T-helper 1 cell treated with Interleukin-12 subunit alpha and Interleukin-12 subunit beta and Interleukin-4 antibody, amounts not matched to agents 30 ng/mL and 1 ng/mL, for 36 hours (primary cell): ENCODE data around the gene SLC38A3. TPM values are rescaled to one million over a fixed set of nuclear protein-coding genes. Genes with fewer than 3 reads are reported as not detected.

Experiments
- intact Hi-C: fragments of 100-400 bp; cut with micrococcal nuclease; formaldehyde crosslinking; loops from one replicate; pipeline ENCODE4 v1.15.1; 2024
- total RNA-seq: library from RNA; stranded (reverse); gene quantifications from 2 replicates; pipeline ENCODE4 v1.2.3, GENCODE V29; 2022

The SLC38A3 gene
- total RNA-seq, 1 donor from 2014 or later, result not detected

DNA sequence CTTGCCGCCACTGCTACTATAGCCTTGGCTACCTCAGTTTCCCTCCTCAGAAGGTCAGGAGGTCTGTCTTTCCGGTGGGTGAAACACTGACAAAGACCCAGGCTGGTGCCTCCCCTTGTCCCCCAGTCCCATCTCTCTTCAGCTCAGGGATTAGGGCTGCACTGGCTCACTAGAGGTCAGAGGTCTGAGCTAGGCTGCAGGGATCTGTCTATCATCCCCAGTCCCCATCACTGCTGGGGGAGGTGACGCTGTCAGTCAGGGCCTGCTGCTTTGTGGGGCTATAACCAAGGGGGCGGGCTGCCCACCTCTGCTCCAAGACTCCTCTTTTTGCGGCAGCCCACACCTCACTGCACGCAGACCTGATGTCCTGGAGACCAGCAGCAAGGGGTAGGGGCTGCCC lies 36.3 kb upstream of the SLC38A3 start:
- intact Hi-C loops, result no loop called here

DNA sequence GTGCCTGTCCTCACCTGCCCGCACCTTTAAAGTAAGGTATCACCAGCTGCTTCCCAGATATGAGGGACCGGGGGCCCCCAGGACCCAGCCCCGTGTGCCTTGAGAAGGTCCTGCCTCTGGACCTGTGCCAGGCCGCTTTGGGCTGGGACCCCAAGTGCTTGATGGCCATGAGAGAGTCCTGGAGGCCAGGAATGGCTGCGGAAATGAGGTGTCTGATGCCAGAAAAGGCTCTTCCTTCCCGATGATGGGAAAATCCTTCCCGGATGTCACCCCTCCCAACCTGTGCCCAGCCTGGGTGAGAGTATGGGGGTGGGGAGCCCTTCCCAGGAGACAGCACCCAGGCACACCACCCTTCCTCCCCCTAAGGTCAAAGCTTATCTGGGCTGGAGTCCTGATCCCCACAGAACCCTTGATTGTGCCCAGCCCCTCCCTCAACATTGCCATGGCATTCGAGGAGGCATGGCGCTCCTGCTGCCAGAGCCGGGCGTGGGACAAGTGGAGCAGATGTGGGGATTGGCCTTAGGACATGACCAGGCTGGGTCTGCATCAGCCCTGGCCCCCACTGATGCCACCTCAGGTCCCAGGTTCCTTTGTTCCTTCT lies 35.7 kb upstream of the SLC38A3 start:
- intact Hi-C loops, result no loop called here

DNA sequence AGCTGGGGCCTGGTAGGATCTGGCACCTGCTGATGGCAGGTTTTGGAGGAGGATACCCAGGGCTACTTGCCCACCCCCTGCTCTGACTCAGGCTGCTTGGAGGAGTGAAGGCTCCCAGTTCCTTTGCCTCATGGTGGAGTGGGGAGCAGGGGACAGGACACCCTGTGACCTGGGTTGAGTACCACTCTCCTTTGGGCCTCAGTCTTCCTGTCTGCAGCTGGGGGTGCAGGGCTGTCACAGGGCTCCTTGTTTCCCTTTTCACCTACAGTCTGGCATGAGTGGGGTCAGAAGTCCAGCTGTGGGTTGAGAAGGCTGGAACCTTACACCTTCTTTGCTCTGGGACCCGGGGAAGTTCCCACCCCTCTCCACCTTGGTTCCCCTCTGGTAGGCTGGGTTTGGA lies 35.2 kb upstream of the SLC38A3 start:
- intact Hi-C loops, result no loop called here

DNA sequence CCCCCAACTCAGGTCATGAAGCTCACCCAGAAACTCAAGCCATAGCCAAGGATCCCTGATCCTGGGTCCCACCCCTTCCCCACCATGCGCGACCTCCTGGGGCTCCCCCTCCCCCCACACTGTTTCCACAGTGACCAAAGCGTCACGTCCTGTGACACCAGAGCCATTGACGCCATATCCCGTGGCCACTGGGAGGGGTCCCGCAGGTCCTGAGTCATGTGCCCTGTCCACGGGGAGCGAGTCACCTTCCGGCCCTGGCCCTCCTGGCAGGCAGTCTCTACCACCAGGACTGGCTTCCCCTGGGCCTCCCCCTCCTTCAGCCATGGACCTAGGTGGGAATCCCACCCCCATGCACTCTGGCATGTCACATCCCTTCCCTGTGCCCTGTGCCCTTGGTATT lies 34.4 kb upstream of the SLC38A3 start:
- intact Hi-C loops, result no loop called here

DNA sequence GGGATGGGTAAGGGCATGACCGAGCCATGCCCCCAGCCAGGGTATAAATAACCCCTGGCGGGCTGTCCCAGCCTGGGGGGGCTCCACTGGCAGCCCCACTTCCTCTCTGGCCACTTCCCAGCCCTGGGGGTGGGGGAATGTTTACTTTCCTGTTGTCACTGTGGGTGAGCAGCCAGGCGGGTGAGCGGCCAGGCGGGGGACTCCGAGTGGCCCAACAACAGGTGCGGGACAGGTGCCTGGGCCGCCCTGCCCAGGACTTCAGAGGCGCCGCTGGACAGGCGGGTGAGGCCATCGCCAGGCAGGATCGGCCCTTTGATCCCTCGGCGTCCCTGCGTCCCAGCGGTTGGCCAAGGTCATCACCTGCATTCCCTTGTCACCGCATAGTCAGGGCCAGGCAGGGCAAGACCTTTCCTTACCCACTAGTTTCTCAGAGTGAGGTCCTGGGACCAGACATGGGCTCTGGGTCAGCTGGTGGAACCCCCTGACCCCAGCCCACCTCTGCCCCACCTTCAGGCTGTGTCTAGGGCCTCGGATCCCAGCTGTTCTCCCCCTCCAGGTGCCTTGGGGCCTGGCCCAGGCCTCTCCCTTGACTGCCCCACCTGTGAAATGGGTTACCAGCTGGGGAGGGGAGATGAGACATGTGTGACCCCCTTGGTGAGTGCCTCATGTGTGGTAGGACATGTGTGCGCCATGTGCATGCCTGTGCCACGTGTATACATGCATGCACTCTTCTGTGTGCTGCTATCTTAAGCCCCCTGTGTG lies 33.4 kb upstream of the SLC38A3 start:
- intact Hi-C loops, result no loop called here

DNA sequence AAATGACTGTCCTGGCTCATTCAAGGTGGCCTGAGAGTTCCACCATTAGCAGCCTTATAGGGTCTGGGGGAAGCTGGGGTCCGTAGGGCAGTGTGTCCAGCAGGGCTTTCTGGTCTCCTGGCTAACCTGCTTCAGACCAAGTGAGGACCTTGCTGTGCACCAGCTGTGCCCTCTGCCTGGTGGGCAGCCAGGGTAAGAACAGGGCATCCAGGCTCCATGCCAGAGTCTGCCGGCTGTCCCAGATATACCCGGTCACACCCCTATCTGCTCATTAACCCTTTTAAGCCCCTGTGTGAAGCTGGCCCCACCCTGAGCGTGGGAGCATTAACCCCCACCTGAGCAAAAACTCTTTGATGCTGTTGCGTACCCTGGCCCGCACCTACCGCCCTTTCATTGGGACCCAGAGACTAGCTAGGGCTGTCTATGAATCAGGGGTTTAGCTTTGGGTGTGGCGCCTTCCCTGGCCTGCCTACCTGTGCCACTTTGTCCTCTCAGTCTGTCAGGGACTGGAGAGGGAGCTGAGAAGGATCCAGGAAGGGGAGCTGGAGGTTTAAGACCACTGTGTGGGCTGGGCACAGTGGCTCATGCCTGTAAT lies 32.3 kb upstream of the SLC38A3 start:
- intact Hi-C loops, result no loop called here

DNA sequence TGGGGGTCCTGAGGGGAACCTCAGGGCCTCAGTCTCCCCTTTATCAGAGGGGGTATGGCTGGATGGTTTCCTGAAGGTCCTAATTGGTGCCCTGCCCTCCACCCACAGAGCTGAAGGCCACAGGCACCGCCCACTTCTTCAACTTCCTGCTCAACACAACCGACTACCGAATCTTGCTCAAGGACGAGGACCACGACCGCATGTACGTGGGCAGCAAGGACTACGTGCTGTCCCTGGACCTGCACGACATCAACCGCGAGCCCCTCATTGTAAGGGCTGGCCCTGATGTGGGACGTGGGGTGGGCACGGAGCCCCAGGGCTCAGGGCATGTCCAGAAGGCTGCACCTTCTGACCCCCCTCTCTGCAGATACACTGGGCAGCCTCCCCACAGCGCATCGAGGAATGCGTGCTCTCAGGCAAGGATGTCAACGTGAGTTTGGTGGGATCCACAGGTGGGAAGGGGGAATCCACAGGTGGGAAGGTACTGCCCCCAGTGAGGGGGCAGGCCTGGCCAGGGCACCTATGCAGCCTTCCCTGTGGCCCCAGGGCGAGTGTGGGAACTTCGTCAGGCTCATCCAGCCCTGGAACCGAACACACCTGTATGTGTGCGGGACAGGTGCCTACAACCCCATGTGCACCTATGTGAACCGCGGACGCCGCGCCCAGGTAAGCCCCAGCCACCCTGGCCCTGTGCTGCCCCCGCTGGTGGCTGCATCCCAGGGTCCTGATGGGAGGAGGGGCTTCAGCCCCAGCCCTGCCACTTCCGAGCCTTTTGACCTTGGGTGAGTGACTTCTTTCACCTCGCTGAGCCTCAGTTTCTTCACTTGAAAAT lies 31.2 kb upstream of the SLC38A3 start:
- intact Hi-C loops, result no loop called here

DNA sequence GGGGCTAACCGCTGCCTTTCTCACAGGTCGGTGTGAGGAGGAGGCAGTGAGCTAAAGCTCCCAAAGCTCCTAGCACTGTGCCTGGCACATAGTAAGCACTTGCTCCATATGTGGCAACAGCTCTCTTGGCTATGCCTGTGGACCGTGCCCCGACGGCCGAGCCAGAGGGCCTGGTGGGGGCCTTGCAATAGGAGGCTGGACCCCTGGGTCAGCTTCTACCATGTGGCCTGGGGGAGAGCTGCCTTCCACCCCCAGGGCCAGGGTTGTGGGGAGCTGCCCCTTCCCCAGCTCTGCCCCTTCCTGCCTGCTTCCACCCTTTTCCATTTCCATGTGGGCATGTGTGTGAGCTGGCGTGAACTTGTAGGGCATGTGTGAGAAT lies 30.6 kb upstream of the SLC38A3 start:
- intact Hi-C loops, result no loop called here

DNA sequence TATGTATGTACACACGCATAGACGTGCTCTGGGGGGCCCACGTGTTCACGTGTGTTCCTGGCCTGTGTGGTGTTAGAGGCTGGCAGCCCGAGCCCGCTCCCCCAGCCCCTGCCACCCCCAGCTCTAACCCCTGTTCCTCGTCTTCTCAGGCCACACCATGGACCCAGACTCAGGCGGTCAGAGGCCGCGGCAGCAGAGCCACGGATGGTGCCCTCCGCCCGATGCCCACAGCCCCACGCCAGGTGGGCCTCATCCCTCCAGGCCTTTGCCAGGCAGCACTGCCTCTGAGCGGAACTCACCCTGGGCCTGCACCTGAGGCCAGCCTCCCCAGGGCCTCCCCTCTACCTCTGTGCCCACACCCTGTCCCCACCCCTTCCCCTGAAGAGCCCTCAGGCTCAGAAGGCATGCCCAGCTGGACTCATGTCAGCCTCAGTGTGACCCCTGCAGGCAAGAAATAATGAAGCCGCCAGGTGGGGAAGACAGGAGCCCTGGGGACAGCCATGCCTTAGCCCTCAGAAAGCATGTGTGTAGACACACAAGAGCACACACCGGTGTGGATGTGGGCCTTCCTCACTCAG lies 30.0 kb upstream of the SLC38A3 start:
- intact Hi-C loops, result no loop called here

DNA sequence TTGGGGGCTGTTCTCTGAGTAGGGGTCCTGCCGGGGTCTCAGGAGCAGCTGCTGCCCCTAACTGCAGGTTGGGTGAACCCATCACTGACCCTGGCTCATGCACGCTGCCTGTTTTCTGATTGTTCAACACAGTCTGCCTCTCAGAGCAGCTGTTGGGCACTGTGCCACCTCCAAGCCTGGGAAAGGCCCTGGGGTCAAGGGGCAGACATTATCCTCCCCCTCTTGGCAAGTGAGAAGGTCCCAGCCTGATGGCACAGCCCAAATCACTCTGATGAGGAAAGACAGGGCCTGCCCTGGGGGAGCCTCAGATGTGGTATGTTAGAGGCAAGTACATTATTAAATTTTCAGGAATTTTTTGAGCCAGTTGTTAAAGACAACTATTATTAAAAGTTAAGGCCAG lies 27.7 kb upstream of the SLC38A3 start:
- intact Hi-C loops, result no loop called here

DNA sequence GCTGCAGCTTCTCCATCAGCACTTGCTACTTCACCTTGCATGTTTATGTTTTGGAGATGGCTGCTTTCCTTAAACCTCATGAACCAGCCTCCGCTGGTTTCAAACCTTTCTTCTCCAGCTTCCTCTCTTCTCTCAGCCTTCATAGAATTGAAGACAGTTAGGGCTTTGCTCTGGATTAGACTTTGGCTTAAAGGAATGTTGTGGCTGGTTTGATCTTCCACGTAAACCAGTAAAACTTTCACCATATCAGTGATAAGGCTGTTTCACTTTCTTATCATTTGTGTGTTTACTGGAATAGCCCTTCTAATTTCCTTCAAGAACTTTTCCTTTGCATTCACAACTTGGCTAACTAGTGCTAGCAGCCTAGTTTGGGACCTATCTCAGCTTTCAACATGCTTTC lies 25.4 kb upstream of the SLC38A3 start:
- intact Hi-C loops, result no loop called here

DNA sequence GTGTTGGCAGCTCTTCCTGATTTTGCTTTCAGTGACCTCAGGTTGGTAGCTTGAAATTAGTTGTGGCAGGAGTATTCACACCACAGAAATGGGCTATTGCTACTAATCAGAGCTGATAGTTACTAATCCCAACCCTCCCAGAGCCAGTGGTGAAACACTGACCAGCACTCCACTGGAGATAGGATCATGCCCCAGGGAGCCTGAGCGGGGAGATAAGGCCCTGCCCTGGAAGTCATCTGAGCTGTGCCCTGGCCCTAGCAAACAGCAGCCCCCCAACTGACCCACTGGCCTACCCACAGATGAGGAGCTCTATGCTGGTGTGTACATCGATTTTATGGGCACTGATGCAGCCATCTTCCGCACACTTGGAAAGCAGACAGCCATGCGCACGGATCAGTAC lies 23.1 kb upstream of the SLC38A3 start:
- intact Hi-C loops, result no loop called here

DNA sequence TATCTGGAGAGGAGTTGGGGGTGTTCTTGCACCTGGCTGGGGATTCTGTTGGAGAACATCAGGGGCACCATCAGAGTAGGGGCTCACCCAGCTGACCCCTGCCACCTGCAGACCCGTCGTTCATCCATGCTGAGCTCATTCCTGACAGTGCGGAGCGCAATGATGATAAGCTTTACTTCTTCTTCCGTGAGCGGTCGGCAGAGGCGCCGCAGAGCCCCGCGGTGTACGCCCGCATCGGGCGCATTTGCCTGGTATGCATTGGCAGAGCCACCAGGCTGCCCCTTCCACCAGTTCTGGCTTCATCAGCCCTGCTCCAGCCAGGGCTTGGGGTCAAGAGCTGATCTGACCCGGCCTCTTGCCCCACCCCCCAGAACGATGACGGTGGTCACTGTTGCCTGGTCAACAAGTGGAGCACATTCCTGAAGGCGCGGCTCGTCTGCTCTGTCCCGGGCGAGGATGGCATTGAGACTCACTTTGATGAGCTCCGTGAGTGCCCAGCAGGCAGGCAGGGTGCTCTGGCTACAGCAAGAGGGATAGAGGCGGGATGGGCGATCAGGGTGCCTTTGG lies 22.5 kb upstream of the SLC38A3 start:
- intact Hi-C loops, result no loop called here

DNA sequence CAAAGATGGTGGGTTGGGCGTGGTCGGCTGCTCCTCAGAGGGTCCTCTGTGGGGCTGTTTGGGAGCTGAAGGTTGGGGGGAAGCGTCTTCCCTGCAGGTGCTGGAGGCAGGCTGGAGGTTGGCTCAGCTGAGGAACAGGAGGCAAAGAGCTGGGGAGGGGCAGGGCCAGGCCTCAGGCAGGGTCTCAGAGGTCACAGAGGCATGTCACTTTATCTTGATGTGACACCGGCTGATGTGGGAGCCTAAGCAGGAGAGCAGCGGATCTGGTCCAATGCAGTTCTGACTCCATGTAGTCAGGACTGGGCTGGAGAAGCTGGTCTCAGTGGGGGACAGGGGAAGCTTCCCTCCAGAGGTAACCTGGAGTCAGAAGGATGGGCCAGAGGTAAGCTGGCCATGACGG lies 21.3 kb upstream of the SLC38A3 start:
- intact Hi-C loops, result no loop called here

DNA sequence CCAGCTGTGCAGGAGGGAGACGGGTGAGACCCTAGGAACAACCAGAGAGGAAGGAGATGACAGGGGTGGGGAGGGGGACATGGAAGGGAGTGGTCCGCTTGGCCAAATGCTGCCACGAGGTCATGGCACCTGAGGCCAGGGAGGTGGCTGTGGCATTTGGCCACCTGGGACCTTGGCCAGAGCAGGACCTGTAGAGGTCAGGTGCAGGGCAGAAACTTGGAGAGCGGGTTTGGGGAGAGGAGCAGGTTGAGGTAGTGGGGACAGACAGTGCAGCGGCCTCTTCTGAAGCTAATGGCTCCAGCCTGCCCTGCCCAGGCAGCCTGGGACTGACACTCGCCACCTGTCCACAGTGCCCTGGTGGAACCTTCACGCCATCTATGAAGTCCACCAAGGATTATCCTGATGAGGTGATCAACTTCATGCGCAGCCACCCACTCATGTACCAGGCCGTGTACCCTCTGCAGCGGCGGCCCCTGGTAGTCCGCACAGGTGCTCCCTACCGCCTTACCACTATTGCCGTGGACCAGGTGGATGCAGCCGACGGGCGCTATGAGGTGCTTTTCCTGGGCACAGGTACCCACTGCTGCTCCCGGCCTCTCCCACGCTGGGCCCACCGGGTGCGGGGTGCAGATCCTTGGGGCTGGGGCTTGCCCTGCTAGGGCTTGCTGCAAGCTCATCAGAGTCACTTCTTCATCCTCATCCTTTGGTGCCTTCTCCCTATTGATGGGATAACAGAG lies 20.7 kb upstream of the SLC38A3 start:
- intact Hi-C loops, result no loop called here

DNA sequence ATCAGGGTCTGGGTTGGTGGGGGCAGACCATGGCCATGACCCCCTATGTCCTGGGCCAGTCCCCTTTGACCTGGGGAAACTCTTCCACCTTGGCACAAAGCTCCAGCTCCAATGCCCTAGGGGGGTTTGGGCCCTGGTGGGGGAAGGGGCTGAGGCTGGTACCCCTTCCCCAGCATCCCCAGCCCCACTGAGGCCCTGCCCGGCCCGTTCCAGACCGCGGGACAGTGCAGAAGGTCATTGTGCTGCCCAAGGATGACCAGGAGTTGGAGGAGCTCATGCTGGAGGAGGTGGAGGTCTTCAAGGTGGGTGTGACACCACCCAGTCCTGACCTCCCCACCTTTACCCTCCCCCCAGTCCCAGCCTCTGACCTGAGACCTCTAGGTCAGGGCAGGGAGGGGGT lies 19.8 kb upstream of the SLC38A3 start:
- intact Hi-C loops, result no loop called here

DNA sequence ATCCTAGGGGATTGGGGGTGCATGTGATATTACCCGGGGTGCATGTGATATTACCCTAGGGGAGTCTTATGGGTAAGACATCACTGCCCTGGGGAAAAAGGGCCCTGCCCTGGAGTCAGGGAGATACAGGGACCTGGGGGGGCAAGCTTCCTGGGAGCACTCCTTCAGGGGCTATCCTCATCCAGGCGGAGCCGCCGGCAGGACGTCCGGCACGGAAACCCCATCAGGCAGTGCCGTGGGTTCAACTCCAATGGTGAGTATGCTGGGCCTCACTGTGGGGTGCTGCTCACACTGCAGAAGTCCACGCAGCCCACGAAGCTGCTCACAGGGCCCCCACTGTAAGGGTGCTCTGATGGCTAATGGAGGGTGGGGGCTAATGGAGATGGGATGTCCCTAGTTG lies 19.0 kb upstream of the SLC38A3 start:
- intact Hi-C loops, result no loop called here

DNA sequence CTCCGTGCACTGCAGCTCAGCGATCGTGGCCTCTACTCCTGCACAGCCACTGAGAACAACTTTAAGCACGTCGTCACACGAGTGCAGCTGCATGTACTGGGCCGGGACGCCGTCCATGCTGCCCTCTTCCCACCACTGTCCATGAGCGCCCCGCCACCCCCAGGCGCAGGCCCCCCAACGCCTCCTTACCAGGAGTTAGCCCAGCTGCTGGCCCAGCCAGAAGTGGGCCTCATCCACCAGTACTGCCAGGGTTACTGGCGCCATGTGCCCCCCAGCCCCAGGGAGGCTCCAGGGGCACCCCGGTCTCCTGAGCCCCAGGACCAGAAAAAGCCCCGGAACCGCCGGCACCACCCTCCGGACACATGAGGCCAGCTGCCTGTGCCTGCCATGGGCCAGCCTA lies 17.3 kb upstream of the SLC38A3 start:
- intact Hi-C loops, result no loop called here

DNA sequence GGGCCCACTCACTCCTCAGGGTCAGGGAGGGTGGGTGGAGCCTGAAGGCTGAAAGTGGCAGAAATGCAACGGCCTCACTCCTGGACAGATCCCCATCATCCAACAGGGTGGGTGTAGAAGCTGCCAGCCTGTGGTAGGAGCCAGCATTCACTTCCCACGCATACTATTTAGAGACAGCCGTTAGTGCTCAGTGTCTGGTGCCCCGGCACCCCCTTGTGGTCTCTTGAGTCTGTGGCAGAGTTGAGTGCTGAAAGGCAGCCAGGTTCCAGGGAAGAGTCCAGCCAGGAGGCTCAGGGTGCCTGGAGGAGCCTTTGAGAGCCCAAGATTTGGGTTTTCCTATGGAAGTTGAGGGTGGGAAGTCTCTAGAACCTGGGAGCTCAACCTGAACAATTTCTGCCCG lies 15.8 kb upstream of the SLC38A3 start:
- intact Hi-C loops, result loop anchor here (1.0 kb wide), 1 partner anchor 68 kb away; no protein-coding TSS in a partner anchor

DNA sequence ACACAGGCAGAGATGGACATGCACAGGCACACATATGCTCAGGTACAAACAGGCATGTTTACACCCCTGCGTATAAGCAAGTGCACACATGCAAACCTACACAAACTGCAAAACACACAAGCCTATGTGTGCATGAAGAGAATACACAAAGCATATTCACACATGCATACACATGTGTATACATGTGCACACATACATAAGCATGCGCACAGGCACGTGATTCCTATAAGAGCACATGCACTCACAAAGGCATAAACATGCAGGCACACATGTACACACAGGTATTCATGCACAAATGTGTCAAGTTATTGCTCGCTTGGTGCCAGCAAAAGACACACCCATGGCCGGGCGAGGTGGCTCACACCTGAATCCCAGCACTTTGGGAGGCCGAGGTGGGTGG lies 15.1 kb upstream of the SLC38A3 start:
- intact Hi-C loops, result loop anchor here (1.0 to 5.0 kb wide), 2 partner anchors 69 to 132 kb away; partner anchors contain the start of gene HYAL2
